Fibroblast of villous mesenchyme (primary cell): ENCODE data around the gene RTN4. TPM values are rescaled to one million over a fixed set of nuclear protein-coding genes. Genes with fewer than 3 reads are reported as not detected.
"Not testable (repeated sequence)": the region's sequence is repeated elsewhere in the genome, so short reads cannot be mapped to it uniquely, and the experiment has no call there.

Experiments
- DNase-seq: peaks from one replicate; pipeline ENCODE4 v3.0.0-alpha.2; 2010; ENCODE audit warnings: low read depth
- H3K4me3 ChIP-seq: 2 replicates; pipeline ENCODE4 v1.5.1; 2011; ENCODE audit warnings: low read depth, mild to moderate bottlenecking, low read length
- CTCF ChIP-seq: IDR thresholded peaks from 2 replicates; pipeline ENCODE4 v1.5.1; 2012; ENCODE audit warnings: low read depth, mild to moderate bottlenecking, low read length; ENCODE audit not compliant: insufficient read depth
- total RNA-seq: library from RNA; depleted of rRNA; stranded (reverse); fragments of >200 nt; gene quantifications from 2 replicates; pipeline ENCODE4 v1.2.3, GENCODE V29; 2012

The RTN4 gene
- total RNA-seq, 1 donor = 262 TPM

- no peak for DNase-seq
- H3K4me3 ChIP-seq = no peak overlapping the region
- no peak for TF ChIP-seq CTCF
These were observed 37.2 kb upstream of the RTN4 start for GRCh38 chr2:55087501-55087900.

- TF ChIP-seq CTCF = no peak
- no peak overlapping the region for H3K4me3 ChIP-seq
- DNase-seq = no peak
These were observed 35.1 kb upstream of the RTN4 start for GRCh38 chr2:55085113-55086040.

GRCh38 chr2:55084641-55085040, 34.4 kb upstream of the RTN4 start:
- TF ChIP-seq CTCF = no peak
- no peak overlapping the region for H3K4me3 ChIP-seq
- no peak for DNase-seq

- no peak for TF ChIP-seq CTCF
- no peak for DNase-seq
- H3K4me3 ChIP-seq = no peak overlapping the region
These were observed 30.0 kb upstream of the RTN4 start for GRCh38 chr2:55080204-55080738.

- no peak for DNase-seq
- H3K4me3 ChIP-seq = no peak overlapping the region
- TF ChIP-seq CTCF = no peak
These were observed 28.7 kb upstream of the RTN4 start for GRCh38 chr2:55078956-55079355.

GRCh38 chr2:55076721-55077120, 26.5 kb upstream of the RTN4 start:
- H3K4me3 ChIP-seq = no peak overlapping the region
- no peak for DNase-seq
- no peak for TF ChIP-seq CTCF

- not testable (repeated sequence) for H3K4me3 ChIP-seq, DNase-seq
These were observed 25.8 kb upstream of the RTN4 start for GRCh38 chr2:55076019-55076418.
